Trophoblast cell (in vitro differentiated cells and primary cell): ENCODE data around the gene C20orf204.

Source experiments
- DNase-seq, 2 donors: peaks; one replicate each; pipeline ENCODE4 v3.0.0-alpha.2; 2016
- H2AFZ ChIP-seq: 2 replicates; pipeline ENCODE4 v1.6.1; 2013; ENCODE audit warnings: low read length, moderate library complexity, mild to moderate bottlenecking; ENCODE audit not compliant: insufficient read depth, poor library complexity
- H2AK5ac ChIP-seq: 2 replicates; pipeline ENCODE4 v1.6.1; 2013; ENCODE audit warnings: mild to moderate bottlenecking, low read length
- H2BK120ac ChIP-seq: 2 replicates; pipeline ENCODE4 v1.6.1; 2013; ENCODE audit warnings: low read length, mild to moderate bottlenecking, moderate library complexity; ENCODE audit not compliant: insufficient read depth, poor library complexity
- H2BK12ac ChIP-seq: 2 replicates; pipeline ENCODE4 v1.6.1; 2013; ENCODE audit warnings: mild to moderate bottlenecking, low read length, moderate library complexity
- H2BK5ac ChIP-seq: 2 replicates; pipeline ENCODE4 v1.6.1; 2013; ENCODE audit warnings: low read length, low read depth, moderate library complexity, mild to moderate bottlenecking; ENCODE audit not compliant: poor library complexity
- H3K14ac ChIP-seq: 2 replicates; pipeline ENCODE4 v1.6.1; 2013; ENCODE audit warnings: mild to moderate bottlenecking, low read length
- H3K18ac ChIP-seq: 2 replicates; pipeline ENCODE4 v1.6.1; 2013; ENCODE audit warnings: mild to moderate bottlenecking, low read length
- H3K23ac ChIP-seq: 2 replicates; pipeline ENCODE4 v1.6.1; 2013; ENCODE audit warnings: low read length
- H3K27ac ChIP-seq: 2 replicates; pipeline ENCODE4 v1.5.1; 2013; ENCODE audit warnings: low read depth, mild to moderate bottlenecking, inconsistent platforms, low read length, moderate library complexity
- H3K27me3 ChIP-seq: 2 replicates; pipeline ENCODE4 v1.6.1; 2013; ENCODE audit warnings: inconsistent platforms, mild to moderate bottlenecking, low read length, moderate library complexity; ENCODE audit not compliant: insufficient read depth
- H3K36me3 ChIP-seq, 2 experiments: 1 replicate in 1 of 2; 2 replicates in 1 of 2; pipeline ENCODE4 v1.6.1; 2013; ENCODE audit warnings: low read length in 2 of 2, mild to moderate bottlenecking in 2 of 2, moderate library complexity in 1 of 2; ENCODE audit not compliant: insufficient read depth in 2 of 2, control insufficient read depth in 1 of 2
- H3K4ac ChIP-seq: 2 replicates; pipeline ENCODE4 v1.6.1; 2013; ENCODE audit warnings: low read depth, mild to moderate bottlenecking, low read length, moderate library complexity
- H3K4me1 ChIP-seq, 2 experiments: 1 replicate in 1 of 2; 2 replicates in 1 of 2; pipeline ENCODE4 v1.6.1; 2013; ENCODE audit warnings: low read length in 2 of 2, mild to moderate bottlenecking in 2 of 2, moderate library complexity in 1 of 2; ENCODE audit not compliant: insufficient read depth in 2 of 2, control insufficient read depth in 1 of 2
- H3K4me2 ChIP-seq: 2 replicates; pipeline ENCODE4 v1.6.1; 2013; ENCODE audit warnings: inconsistent platforms, mild to moderate bottlenecking, low read length, moderate library complexity
- H3K4me3 ChIP-seq: 2 replicates; pipeline ENCODE4 v1.5.1; 2013; ENCODE audit warnings: mild to moderate bottlenecking, low read depth, low read length, inconsistent platforms
- H3K79me1 ChIP-seq: one replicate; pipeline ENCODE4 v1.6.1; 2013; ENCODE audit warnings: low read length
- H3K79me2 ChIP-seq: 2 replicates; pipeline ENCODE4 v1.6.1; 2013; ENCODE audit warnings: low read length, mild to moderate bottlenecking; ENCODE audit not compliant: control insufficient read depth, insufficient read depth, poor library complexity
- H3K9ac ChIP-seq: 2 replicates; pipeline ENCODE4 v1.6.1; 2013; ENCODE audit warnings: mild to moderate bottlenecking, low read length
- H3K9me3 ChIP-seq: 2 replicates; pipeline ENCODE4 v1.6.1; 2013; ENCODE audit warnings: low read depth, mild to moderate bottlenecking, control low read depth, inconsistent platforms, low read length; ENCODE audit not compliant: insufficient read depth
- H4K12ac ChIP-seq: 2 replicates; pipeline ENCODE4 v1.6.1; 2013; ENCODE audit warnings: low read depth, mild to moderate bottlenecking, low read length, moderate library complexity
- H4K8ac ChIP-seq: 2 replicates; pipeline ENCODE4 v1.6.1; 2013; ENCODE audit warnings: low read depth, mild to moderate bottlenecking, low read length, moderate library complexity
- H4K91ac ChIP-seq: one replicate; pipeline ENCODE4 v1.6.1; 2013; ENCODE audit warnings: low read depth, mild to moderate bottlenecking, low read length, moderate library complexity
- WGBS: extraction: QIAGEN DNeasy Blood & Tissue Kit; methylation state at CpG from one replicate; pipeline ENCODE4 v1.1.7; 2013; ENCODE audit warnings: missing lambda C conversion rate; ENCODE audit not compliant: insufficient read length, insufficient coverage; ENCODE audit errors: extremely low coverage; 5-methylcytosine and 5-hydroxymethylcytosine counted together

The C20orf204 gene

DNA sequence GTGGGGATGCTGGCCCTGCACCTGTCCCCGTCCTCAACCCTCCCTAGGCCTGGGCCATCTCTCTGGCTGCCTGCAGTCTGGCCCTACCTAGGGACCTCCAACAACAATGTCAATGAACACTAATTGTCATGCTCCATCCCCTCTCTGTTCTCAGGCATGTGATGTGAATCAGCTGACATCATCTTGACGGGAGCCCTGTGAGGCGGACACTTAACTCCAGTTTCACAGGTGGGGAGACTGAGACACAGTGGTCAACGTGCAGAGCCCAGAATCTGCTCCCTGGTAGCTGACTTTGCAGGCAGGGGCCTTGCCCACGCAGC, 26.3 kb downstream of the C20orf204 start:
- no peak overlapping the region for H3K23ac ChIP-seq
- H3K18ac ChIP-seq, result peak overlapping the region; percentile 90
- H3K27ac ChIP-seq, result peak overlapping the region; percentile 5
- no peaks in the 10 kb centered on the region for H3K36me3 ChIP-seq
- no peaks in the 10 kb centered on the region for H3K27me3 ChIP-seq
- no peaks in the 10 kb centered on the region for H3K9me3 ChIP-seq
- WGBS, result no CpG with 5 or more reads among the region's 5 CpGs
- H2BK120ac ChIP-seq, result peak overlapping the region; percentile 93
- H3K14ac ChIP-seq, result peak overlapping the region; percentile 97
- H3K4me3 ChIP-seq, result peak overlapping the region; percentile 58
- no peak overlapping the region for H2BK12ac ChIP-seq
- DNase-seq, result no peak
- peaks cover 12% of the 10 kb centered on the region for H3K79me1 ChIP-seq
- peak overlapping the region; percentile 20 for H2AK5ac ChIP-seq
- peaks cover 12% of the 10 kb centered on the region for H3K79me2 ChIP-seq
- peak overlapping the region; percentile 100 for H4K8ac ChIP-seq
- H4K12ac ChIP-seq, result peak overlapping the region; percentile 97
- H4K91ac ChIP-seq, result peak overlapping the region; percentile 88
- peaks cover 15 to 22% of the 10 kb centered on the region in 2 experiments for H3K4me1 ChIP-seq
- peak overlapping the region; percentile 93 for H2AFZ ChIP-seq
- H3K4me2 ChIP-seq, result peak overlapping the region; percentile 71
- H3K9ac ChIP-seq, result no peak overlapping the region
- H3K4ac ChIP-seq, result peak overlapping the region; percentile 74
- peak overlapping the region; percentile 79 for H2BK5ac ChIP-seq

DNA sequence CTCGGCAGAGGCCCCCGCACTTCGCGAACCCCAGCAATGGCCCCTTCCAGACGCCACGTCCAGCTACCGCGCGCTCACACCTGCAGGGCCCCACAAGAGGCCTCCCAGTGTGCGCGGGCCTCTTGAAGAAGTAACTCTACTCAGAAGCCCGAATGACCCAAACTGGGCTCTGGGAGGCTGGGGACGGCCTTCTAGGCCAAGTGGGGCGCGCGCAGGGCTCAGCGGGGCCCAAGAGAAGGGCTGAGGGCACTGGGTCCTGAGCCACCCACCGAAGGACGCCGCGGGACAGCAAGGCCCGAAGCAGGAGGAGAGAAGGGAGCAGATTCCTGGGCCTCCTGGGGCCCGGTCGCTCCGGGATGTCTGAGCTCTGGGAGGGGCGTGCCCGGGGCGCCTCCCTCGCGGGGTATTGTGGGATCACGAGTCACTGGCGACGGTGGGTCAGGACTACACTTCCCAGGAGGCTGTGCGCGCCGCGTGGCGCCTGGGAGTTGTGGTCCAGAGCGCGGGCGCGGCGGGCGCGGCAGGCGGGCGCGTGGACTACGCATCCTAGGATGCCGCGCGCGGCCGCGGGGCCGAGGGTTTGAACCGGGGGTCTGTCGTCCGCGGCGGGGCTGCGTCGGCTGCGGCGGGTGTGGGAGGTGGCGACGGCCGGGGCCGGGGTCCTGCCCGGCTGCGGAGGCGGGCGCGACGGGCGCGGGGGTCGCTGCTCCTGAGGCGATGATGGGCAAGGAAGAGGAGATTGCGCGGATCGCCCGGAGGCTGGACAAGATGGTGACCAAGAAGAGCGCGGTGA, 26.8 kb downstream of the C20orf204 start, which contains the start of gene TCEA2:
Gene TCEA2 (plus strand): TSS at position 603 of the 793 bp plus-strand sequence. CDS start 115 bp downstream, at position 718.
- peak within 1 kb of the TSS; percentile 98 for H3K18ac ChIP-seq
- no peaks in the 10 kb centered on the region for H3K9me3 ChIP-seq
- H2BK120ac ChIP-seq, result peak within 1 kb of the TSS; percentile 93
- peak within 1 kb of the TSS; percentile 92 for H3K4me2 ChIP-seq
- peaks cover 12% of the 10 kb centered on the region for H3K79me2 ChIP-seq
- no peaks in the 10 kb centered on the region for H3K27me3 ChIP-seq
- WGBS, result no CpG with 5 or more reads among the region's 85 CpGs
- peak; percentile 85 to 95 for DNase-seq
- peak within 1 kb of the TSS; percentile 92 for H4K91ac ChIP-seq
- peak within 1 kb of the TSS; percentile 100 for H4K8ac ChIP-seq
- peak within 1 kb of the TSS; percentile 97 for H4K12ac ChIP-seq
- no peak within 1 kb of the TSS for H3K23ac ChIP-seq
- peaks cover 12% of the 10 kb centered on the region for H3K79me1 ChIP-seq
- peak within 1 kb of the TSS; percentile 93 for H2AFZ ChIP-seq
- H3K36me3 ChIP-seq, result no peaks in the 10 kb centered on the region
- H2BK5ac ChIP-seq, result peak within 1 kb of the TSS; percentile 79
- H3K9ac ChIP-seq, result peak within 1 kb of the TSS; percentile 85
- H3K14ac ChIP-seq, result peak within 1 kb of the TSS; percentile 97
- peak within 1 kb of the TSS; percentile 88 for H3K4me3 ChIP-seq
- H2AK5ac ChIP-seq, result peak within 1 kb of the TSS; percentile 92
- peak within 1 kb of the TSS; percentile 5 for H3K27ac ChIP-seq
- peak within 1 kb of the TSS; percentile 30 for H2BK12ac ChIP-seq
- peak within 1 kb of the TSS; percentile 89 for H3K4ac ChIP-seq
- H3K4me1 ChIP-seq, result peaks cover 15 to 19% of the 10 kb centered on the region in 2 experiments

DNA sequence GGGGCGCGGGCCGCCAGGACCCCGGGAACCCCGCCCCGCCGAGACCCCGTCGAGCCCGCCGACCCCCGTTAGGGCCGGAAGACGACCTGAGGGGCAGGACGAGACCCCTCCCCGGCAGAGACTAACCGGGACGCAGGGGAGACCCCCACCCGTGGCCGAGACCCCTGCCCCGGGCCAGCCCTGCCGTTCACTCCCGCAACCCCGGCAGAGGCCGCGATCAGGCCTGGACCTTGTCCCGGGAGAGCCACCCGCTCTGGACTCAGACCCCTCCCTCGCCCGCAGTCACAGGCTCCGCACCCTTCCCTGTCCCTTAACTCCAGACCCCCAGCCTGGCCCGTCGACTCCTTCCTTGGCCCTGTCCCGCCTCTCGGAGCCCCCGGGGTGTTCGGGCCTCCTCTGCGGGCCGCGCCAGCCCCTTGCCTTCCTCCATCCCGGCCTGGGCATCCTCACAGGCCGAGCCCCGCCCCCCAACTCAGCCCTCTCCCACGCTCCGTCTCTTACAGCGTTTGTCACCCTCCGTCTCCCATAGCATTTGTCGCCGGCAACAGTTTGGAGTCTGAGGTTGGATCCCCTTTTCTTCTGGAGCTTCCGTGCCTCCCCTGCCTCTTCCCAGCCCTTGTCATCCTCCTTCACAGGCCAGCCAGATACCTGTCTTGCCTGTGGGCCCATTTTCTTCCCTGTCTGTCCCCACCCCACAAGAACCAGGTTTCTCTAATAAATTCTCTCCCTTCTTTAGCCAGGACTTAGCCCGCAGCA, 27.6 kb downstream of the C20orf204 start:
- Histone ChIP-seq H3K79me1 (peaks cover 12% of the 10 kb centered on the region), H3K18ac (peak overlapping the region; percentile 98), H3K14ac (peak overlapping the region; percentile 97), H3K27ac (no peak overlapping the region), H2BK12ac (peak overlapping the region; percentile 30), H3K36me3 (no peaks in the 10 kb centered on the region), H3K9ac (peak overlapping the region; percentile 75), H3K23ac (no peak overlapping the region), H4K91ac (peak overlapping the region; percentile 92), H2BK5ac (peak overlapping the region; percentile 59), H4K8ac (peak overlapping the region; percentile 94), H4K12ac (peak overlapping the region; percentile 91), H3K9me3 (no peaks in the 10 kb centered on the region), H3K4me2 (peak overlapping the region; percentile 92), H3K4me3 (peak overlapping the region; percentile 88), H3K27me3 (no peaks in the 10 kb centered on the region), H2AK5ac (peak overlapping the region; percentile 92), H3K4me1 (peaks cover 15 to 19% of the 10 kb centered on the region in 2 experiments), H3K4ac (peak overlapping the region; percentile 89), H2AFZ (peak overlapping the region; percentile 86), H3K79me2 (peaks cover 12% of the 10 kb centered on the region), H2BK120ac (peak overlapping the region; percentile 77)
- no peak for DNase-seq
- no CpG with 5 or more reads among the region's 51 CpGs for WGBS

DNA sequence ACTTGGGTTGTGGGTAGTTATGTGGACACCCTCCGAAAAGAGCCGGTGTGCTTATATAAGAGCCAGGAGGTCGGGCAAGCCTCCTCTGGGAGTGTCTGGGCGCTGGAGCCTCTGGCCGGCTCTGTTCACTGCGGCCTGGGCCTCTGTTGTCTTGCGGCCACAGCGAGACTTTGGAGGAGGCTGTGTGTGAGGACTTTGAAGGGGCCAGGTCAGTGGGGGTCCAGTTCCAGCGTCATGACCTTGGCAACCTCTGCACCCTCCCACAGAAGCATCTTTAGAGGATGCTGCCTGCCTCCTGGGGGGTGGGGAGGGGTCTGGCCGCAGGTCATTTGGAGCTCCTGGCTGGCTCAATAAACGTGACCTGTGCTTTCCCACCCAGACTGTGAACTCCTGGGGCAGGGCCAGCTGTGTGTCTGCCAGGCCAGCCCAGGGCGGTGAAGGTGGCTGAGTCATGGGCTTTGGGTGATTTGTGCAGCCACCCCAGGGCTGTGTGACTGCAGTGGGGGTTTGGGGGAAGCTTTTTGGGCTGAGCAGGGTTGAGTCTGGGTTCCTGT, 28.2 kb downstream of the C20orf204 start:
- no peak overlapping the region for H2BK5ac ChIP-seq
- peaks cover 15 to 19% of the 10 kb centered on the region in 2 experiments for H3K4me1 ChIP-seq
- no CpG with 5 or more reads among the region's 12 CpGs for WGBS
- peaks cover 12% of the 10 kb centered on the region for H3K79me2 ChIP-seq
- no peak overlapping the region for H3K4me3 ChIP-seq
- no peak for DNase-seq
- H3K36me3 ChIP-seq, result no peaks in the 10 kb centered on the region
- no peak overlapping the region for H2AFZ ChIP-seq
- no peak overlapping the region for H3K9ac ChIP-seq
- no peak overlapping the region for H3K27ac ChIP-seq
- H3K27me3 ChIP-seq, result no peaks in the 10 kb centered on the region
- no peak overlapping the region for H2BK12ac ChIP-seq
- no peak overlapping the region for H4K91ac ChIP-seq
- H3K14ac ChIP-seq, result no peak overlapping the region
- H3K23ac ChIP-seq, result no peak overlapping the region
- no peak overlapping the region for H3K18ac ChIP-seq
- no peak overlapping the region for H3K4ac ChIP-seq
- no peaks in the 10 kb centered on the region for H3K9me3 ChIP-seq
- no peak overlapping the region for H4K8ac ChIP-seq
- H2AK5ac ChIP-seq, result no peak overlapping the region
- H2BK120ac ChIP-seq, result no peak overlapping the region
- H4K12ac ChIP-seq, result peak overlapping the region; percentile 35
- peaks cover 12% of the 10 kb centered on the region for H3K79me1 ChIP-seq
- peak overlapping the region; percentile 92 for H3K4me2 ChIP-seq
